ENCODE measurements around the gene CAPN13.

DNA sequence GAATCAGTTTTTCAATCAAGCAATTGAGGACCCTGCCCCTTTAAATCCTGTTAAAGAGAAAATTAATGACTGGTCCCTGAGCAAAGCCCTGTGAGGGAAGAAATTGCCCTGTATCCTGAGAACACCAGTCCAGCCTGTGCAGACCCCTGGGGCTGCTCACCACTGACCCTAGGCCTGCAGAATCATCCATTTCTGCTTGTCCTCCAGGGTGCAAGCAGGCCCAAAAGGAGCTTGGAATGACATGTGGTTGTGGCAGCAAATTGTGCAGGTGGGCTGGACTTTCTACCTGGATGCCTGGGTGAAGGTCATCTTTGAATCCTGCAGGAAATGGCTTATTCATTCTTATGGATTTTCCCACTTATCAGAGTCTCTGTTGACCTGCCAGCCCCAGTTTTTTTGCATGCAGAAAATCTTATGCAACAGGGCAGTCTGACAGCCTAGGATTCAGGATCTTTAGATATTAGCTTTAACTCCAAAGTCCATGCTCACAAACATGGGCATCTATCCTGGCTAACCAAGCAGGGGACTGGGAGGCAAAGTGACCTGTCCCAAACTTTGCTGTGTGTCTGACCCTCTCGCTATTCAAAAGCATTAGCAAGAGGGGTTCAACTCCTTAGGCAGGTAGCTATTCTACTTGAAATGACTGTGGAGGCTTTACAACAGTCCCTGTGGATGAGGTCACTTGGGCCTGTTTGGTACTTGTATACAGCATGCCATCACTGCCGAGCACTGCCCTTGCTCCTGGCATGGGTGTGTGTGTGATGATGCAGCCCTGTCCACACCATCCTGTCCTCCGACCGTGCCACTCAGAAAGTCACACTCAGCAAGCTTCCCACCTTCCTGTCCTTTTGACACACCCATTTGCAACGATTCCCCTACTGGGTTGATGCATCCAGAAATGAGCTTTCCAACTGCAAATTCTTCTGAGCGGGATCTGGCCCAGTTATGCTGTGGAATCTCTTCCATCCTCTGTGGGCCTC lies 85.3 kb downstream of the CAPN13 start:
- TF ChIP-seq, protein P1, sequence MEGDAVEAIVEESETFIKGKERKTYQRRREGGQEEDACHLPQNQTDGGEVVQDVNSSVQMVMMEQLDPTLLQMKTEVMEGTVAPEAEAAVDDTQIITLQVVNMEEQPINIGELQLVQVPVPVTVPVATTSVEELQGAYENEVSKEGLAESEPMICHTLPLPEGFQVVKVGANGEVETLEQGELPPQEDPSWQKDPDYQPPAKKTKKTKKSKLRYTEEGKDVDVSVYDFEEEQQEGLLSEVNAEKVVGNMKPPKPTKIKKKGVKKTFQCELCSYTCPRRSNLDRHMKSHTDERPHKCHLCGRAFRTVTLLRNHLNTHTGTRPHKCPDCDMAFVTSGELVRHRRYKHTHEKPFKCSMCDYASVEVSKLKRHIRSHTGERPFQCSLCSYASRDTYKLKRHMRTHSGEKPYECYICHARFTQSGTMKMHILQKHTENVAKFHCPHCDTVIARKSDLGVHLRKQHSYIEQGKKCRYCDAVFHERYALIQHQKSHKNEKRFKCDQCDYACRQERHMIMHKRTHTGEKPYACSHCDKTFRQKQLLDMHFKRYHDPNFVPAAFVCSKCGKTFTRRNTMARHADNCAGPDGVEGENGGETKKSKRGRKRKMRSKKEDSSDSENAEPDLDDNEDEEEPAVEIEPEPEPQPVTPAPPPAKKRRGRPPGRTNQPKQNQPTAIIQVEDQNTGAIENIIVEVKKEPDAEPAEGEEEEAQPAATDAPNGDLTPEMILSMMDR (IDR thresholded peaks at IDR 0.05; ENCODE audit: low read length), result no peak
- no peak for TF ChIP-seq EZH2 (IDR thresholded peaks at IDR 0.05; ENCODE audit: borderline replicate concordance, low read length)
